SK-N-MC (cell line): ENCODE results near the gene B4GALNT4.

Experiments
- DNase-seq: peaks from one replicate; pipeline ENCODE4 v3.0.0-alpha.2; 2011; ENCODE audit warnings: low read depth, low spot score
- H3K27ac ChIP-seq: fragments of 200-600 bp; sonication (generic); 2 replicates; pipeline ENCODE4 v1.5.1; 2016; ENCODE audit warnings: mixed run types
- H3K36me3 ChIP-seq: fragments of 200-600 bp; sonication (generic); 2 replicates; pipeline ENCODE4 v1.6.1; 2017; ENCODE audit warnings: antibody characterized with exemption, low read length, mixed read lengths; ENCODE audit not compliant: insufficient read depth
- H3K4me3 ChIP-seq: fragments of 200-600 bp; sonication (generic); 2 replicates; pipeline ENCODE4 v1.5.1; 2016
- H3K9ac ChIP-seq: fragments of 200-600 bp; sonication (generic); 2 replicates; pipeline ENCODE4 v1.8.0; 2017; ENCODE audit warnings: mixed run types, mixed read lengths; ENCODE audit not compliant: insufficient read length
- H3K9me3 ChIP-seq: fragments of 200-600 bp; sonication (generic); 2 replicates; pipeline ENCODE4 v1.6.1; 2017; ENCODE audit warnings: low read depth, mild to moderate bottlenecking, antibody characterized with exemption, low read length, moderate library complexity, mixed read lengths
- EZH2 ChIP-seq: fragments of 200-600 bp; sonication (generic); IDR thresholded peaks from one replicate; pipeline ENCODE4 v1.6.1; 2017; ENCODE audit warnings: antibody characterized with exemption
- FOXP2 ChIP-seq: optimal IDR thresholded peaks from 2 replicates; pipeline ENCODE3; 2011; ENCODE audit warnings: mild to moderate bottlenecking, moderate library complexity; ENCODE audit not compliant: insufficient read depth; ENCODE audit errors: extremely low read length, control extremely low read depth
- POLR2AphosphoS5 ChIP-seq: IDR thresholded peaks from 2 replicates; pipeline ENCODE4 v1.6.1; 2012; ENCODE audit warnings: mild to moderate bottlenecking, low read depth, low read length, borderline replicate concordance

The B4GALNT4 gene

DNA sequence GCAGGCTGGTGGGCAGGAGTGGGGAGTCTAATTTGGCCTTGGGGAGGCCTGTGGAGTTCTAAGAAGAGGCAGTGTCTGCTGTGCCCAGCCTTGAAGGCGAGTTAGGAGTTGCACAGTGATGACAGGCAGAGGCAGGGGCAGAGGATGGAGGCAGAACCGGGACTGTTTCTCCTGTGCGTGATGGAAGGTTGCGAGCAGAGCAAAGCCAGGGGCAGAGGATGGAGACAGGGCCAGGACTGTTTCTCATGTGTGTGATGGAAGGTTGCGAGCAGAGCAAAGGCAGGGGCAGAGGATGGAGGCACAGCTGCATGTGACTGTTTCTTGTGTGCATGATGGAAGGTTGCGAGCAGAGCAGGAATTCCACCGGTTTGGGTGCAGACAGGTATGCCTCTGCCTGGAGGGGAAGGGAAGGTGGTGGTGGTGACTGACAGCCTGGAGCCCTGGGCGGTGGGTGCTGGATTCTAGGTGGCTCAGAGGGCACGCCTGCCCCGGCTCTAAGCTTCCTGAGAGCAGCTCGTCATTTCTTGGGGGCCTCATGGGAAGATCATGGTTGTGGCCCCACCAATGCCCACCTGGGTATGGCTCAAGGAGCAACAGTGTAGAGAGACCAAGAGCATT, 8.7 kb downstream of the B4GALNT4 start:
- TF ChIP-seq EZH2 (no peak), FOXP2 (no peak), POLR2AphosphoS5 (no peak)
- no peak for DNase-seq
- peaks cover 10% of the 10 kb centered on the region; the same call in 1 of the 2 replicates for H3K36me3 ChIP-seq

DNA sequence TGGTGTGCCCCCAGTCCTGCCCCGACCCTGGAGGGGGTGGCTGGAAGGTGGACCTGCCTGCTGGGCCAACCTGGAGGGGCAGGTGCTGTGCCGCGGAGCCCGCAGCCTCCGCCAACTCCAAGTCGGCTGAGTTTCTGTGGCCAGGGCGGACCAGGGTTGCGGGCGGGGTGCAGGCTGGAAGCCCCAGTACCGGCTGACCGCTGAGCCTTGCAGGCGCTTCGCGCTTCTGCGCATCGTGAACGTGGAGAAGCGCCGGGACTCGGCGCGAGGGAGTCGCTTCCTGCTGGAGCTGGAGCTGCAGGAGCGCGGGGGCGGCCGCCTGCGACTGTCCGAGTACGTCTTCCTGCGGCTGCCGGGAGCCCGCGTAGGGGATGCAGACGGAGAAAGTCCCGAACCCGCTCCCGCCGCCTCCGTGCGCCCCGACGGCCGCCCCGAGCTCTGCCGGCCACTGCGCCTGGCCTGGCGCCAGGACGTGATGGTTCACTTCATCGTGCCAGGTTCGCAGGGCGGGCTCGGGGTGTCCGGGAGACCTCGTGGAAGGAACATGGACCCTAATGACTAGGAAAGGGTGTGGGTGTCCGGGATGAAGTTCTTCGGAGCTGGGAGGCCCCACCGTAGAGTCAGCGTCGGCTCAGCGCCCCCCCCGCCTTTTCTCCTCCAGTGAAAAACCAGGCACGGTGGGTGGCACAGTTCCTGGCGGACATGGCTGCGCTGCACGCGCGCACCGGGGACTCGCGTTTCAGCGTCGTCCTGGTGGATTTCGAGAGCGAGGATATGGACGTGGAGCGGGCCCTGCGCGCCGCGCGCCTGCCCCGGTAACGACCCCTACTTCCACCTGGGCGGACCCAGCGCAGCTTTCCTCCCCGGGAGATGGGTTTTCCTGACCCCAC, 10.2 kb downstream of the B4GALNT4 start:
- Histone ChIP-seq H3K27ac (no peak overlapping the region), H3K9ac (no peak overlapping the region), H3K4me3 (no peak overlapping the region), H3K9me3 (no peaks in the 10 kb centered on the region), H3K36me3 (no peaks in the 10 kb centered on the region; the same call in 1 of the 2 replicates)
- TF ChIP-seq EZH2 = no peak
- TF ChIP-seq POLR2AphosphoS5 = no peak
- no peak for TF ChIP-seq FOXP2
- no peak for DNase-seq

More for the DNA sequence above, 8.7 kb downstream of the B4GALNT4 start:
- Histone ChIP-seq H3K9me3 (no peaks in the 10 kb centered on the region), H3K27ac (no peak overlapping the region), H3K9ac (no peak overlapping the region), H3K4me3 (no peak overlapping the region)

DNA sequence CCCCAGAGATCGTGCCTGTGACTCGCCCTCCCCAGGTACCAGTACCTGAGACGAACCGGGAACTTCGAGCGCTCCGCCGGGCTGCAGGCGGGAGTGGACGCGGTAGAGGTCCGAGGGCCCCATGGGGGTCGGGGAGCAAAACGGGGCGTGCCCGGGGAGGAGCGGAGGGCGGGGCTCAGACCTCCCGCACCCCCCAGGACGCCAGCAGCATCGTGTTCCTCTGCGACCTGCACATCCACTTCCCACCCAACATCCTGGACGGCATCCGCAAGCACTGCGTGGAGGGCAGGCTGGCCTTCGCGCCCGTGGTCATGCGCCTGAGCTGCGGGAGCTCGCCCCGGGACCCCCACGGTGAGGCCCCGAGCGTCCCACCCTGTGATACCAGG, 10.8 kb downstream of the B4GALNT4 start:
- Histone ChIP-seq H3K4me3 (no peak overlapping the region), H3K27ac (no peak overlapping the region), H3K36me3 (no peaks in the 10 kb centered on the region; the same call in 1 of the 2 replicates), H3K9ac (no peak overlapping the region), H3K9me3 (no peaks in the 10 kb centered on the region)
- TF ChIP-seq POLR2AphosphoS5 (no peak), EZH2 (no peak), FOXP2 (no peak)
- DNase-seq = no peak

DNA sequence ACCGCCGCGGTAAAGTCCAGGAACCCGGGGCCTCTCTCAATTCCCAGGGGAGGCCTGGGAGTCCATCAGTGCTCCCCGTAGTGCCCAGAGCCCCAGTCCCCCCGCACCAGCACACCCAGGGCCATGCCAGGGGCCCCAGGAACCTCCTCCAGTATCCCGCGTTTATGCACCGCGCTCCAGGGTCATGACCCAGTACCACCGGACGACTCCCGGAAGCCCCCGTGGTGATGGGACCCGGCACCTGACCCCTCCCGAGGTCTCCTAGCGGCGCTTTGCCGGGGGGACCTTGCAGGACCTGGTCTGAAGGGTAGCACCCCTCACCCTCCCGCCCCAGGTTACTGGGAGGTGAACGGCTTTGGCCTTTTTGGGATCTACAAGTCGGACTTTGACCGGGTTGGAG, 11.2 kb downstream of the B4GALNT4 start:
- no peaks in the 10 kb centered on the region for H3K9me3 ChIP-seq
- no peaks in the 10 kb centered on the region; the same call in 1 of the 2 replicates for H3K36me3 ChIP-seq
- H3K27ac ChIP-seq = no peak overlapping the region
- no peak overlapping the region for H3K9ac ChIP-seq
- TF ChIP-seq POLR2AphosphoS5 (no peak), FOXP2 (no peak)
- DNase-seq = no peak
- no peak overlapping the region for H3K4me3 ChIP-seq

DNA sequence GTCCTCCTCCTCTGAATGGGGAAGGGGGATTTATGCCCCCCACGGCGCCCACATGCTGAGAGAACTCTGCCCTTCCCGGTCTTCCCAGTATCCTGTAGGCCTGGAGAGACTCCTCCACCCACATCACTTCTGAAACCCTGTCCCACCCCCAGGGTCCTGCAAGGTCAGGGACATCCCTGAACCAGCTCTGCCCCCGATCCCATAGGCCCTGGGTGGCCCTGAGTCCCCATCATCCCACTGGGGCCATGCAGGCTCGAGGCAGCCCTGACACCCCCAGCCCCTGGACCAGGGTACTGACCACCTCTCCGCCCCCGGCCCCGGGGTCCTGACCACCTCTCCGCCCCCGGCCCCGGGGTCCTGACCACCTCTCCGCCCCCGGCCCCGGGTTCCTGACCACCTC, 11.7 kb downstream of the B4GALNT4 start:
- Histone ChIP-seq H3K36me3 (no peaks in the 10 kb centered on the region; the same call in 1 of the 2 replicates), H3K9me3 (no peaks in the 10 kb centered on the region), H3K27ac (no peak overlapping the region), H3K4me3 (no peak overlapping the region), H3K9ac (no peak overlapping the region)
- TF ChIP-seq EZH2 = no peak
- no peak for TF ChIP-seq POLR2AphosphoS5
- no peak for TF ChIP-seq FOXP2
- no peak for DNase-seq

DNA sequence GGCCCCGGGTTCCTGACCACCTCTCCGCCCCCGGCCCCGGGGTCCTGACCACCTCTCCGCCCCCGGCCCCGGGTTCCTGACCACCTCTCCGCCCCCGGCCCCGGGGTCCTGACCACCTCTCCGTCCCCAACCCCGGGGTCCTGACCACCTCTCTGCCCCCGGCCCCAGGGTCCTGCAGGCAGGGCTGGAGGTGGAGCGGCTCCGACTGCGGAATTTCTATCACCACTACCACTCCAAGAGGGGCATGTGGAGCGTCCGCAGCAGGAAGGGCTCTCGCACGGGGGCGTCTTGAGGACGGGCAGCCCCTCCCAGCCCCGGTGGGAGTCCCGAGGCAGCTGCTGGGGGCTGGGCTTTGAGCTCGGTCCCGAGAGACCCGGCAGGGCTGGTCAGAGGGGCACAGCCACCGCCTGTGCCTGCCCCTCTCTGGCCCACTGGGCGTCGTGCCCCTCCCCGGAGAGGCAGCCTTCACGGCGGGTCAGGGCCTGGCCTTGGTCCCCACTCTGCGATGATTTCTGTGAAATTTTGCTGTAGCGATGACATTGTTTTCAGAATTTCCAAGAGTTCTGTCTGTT, 12.3 kb downstream of the B4GALNT4 start:
- H3K4me3 ChIP-seq = no peak overlapping the region

DNA sequence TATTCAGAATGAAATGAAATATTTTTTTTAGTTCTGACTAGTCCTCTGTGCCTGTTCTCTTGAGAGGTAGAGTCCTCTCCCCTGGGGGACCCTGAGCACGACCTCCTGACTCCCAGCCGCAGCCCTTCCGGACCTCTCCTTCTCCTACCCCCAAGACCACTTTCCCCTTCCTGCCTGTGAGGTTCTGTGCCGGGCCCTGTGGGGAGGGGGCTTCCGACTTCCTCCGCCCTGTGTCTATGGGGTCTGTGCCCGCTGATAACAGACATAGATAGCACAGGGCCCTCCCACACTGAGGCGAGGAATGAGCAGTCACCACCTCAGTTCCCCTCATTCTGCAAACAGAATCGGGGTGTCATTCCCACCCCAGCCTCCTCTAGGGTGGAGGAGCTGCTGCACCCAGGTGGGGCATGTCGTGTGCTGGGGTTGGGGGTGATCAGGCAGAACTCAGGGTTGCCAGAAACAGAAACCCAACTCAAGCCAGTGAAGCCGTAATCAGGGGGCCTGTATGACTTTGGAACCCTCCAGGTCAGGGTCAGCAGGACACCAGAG, 12.9 kb downstream of the B4GALNT4 start:
- Histone ChIP-seq H3K9me3 (no peaks in the 10 kb centered on the region), H3K36me3 (no peaks in the 10 kb centered on the region; the same call in 1 of the 2 replicates), H3K9ac (no peak overlapping the region), H3K4me3 (no peak overlapping the region), H3K27ac (peak overlapping the region; percentile 60; the same call in 1 of the 2 replicates)
- DNase-seq = no peak
- no peak for TF ChIP-seq FOXP2

More for the DNA sequence above, 12.3 kb downstream of the B4GALNT4 start:
- H3K36me3 ChIP-seq = no peaks in the 10 kb centered on the region; the same call in 1 of the 2 replicates
- no peak for DNase-seq
- H3K9me3 ChIP-seq = no peaks in the 10 kb centered on the region
- TF ChIP-seq FOXP2 = no peak
- TF ChIP-seq EZH2 = no peak
- TF ChIP-seq POLR2AphosphoS5 = no peak
- H3K27ac ChIP-seq = no peak overlapping the region
- no peak overlapping the region for H3K9ac ChIP-seq

DNA sequence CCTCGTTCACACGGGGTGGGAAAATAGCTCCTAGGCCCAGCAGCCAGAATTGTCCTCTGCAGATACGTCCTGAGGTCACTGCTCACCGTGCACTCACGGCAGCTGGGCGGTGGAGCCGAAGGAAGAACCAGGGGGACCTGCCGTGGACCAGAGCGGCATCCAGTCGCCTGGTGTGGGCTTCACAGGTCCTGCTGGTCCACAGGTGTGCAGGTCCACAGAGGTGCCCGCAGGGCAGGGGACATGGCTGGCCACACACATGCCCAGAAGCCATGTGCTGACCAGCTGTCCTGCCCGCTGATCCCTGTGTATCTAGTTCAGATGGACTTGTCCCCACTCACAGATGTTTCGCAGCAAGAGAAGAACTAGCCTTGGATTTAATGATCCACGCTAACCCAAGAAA, 14.1 kb downstream of the B4GALNT4 start:
- H3K27ac ChIP-seq = no peak overlapping the region
- H3K9me3 ChIP-seq = no peaks in the 10 kb centered on the region
- H3K36me3 ChIP-seq = no peaks in the 10 kb centered on the region; the same call in 1 of the 2 replicates
- H3K4me3 ChIP-seq = no peak overlapping the region
- no peak for DNase-seq
- TF ChIP-seq EZH2 (no peak), POLR2AphosphoS5 (no peak), FOXP2 (no peak)
- no peak overlapping the region for H3K9ac ChIP-seq

DNA sequence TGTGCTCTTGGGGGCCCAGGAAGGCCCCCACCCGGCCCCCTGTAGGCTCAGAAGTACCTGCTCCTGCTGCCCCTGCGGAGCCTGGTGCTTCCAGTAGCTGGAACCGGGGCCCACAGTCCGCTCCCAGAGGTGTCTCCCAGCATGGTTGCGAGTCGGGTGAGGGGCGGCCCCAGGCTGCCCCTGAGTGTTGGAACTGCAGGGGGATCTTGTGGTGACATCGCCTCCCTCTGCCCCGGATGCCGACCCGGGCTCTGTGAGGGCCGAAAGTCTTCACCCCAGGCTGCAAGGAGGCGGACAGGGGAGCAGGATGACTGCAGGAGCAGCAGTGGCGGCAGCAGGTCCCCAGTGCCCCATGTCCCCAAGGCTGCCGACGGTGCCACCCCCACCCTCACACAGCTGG, 15.2 kb downstream of the B4GALNT4 start:
- no peak overlapping the region for H3K4me3 ChIP-seq
- no peak for DNase-seq
- no peak overlapping the region for H3K9ac ChIP-seq
- H3K36me3 ChIP-seq = no peaks in the 10 kb centered on the region; the same call in 1 of the 2 replicates
- H3K9me3 ChIP-seq = no peaks in the 10 kb centered on the region
- TF ChIP-seq FOXP2 (no peak), POLR2AphosphoS5 (no peak), EZH2 (no peak)
- H3K27ac ChIP-seq = no peak overlapping the region
